HepG2 (cell line): ENCODE measurements around the gene MTRF1. TPM values are rescaled to one million over a fixed set of nuclear protein-coding genes. Genes with fewer than 3 reads are reported as not detected.

Experiments
- ARNTL ChIP-seq: sonication (generic); formaldehyde crosslinking; IDR thresholded peaks from 2 replicates; pipeline ENCODE4 v1.4.0; 2020; ENCODE audit warnings: mild to moderate bottlenecking, missing genetic modification reagents
- EHMT2 ChIP-seq: fragments of 200-600 bp; sonication (generic); IDR thresholded peaks from 2 replicates; pipeline ENCODE4 v1.7.0; 2017; ENCODE audit warnings: antibody characterized with exemption, low read depth, low read length, borderline replicate concordance
- GFI1 ChIP-seq: sonication (generic); formaldehyde crosslinking; IDR thresholded peaks from 2 replicates; pipeline ENCODE4 v1.5.0; 2020; ENCODE audit warnings: missing genetic modification reagents, mild to moderate bottlenecking, borderline replicate concordance
- HDAC2 ChIP-seq: sonication (generic); formaldehyde crosslinking; IDR thresholded peaks from 2 replicates; pipeline ENCODE4 v1.4.0; 2020; ENCODE audit warnings: missing genetic modification reagents
- HMG20B ChIP-seq: conservative IDR thresholded peaks from 2 replicates; pipeline ENCODE4 v1.6.1; 2016; ENCODE audit warnings: missing genetic modification reagents, missing compliant biosample characterization
- PHF8 ChIP-seq: sonication (generic); formaldehyde crosslinking; IDR thresholded peaks from 2 replicates; pipeline ENCODE4 v1.5.0; 2020; ENCODE audit warnings: missing genetic modification reagents
- PITX1 ChIP-seq: sonication (generic); formaldehyde crosslinking; IDR thresholded peaks from 2 replicates; pipeline ENCODE4 v1.5.1; 2020; ENCODE audit warnings: mild to moderate bottlenecking, missing genetic modification reagents
- REL ChIP-seq: sonication (generic); formaldehyde crosslinking; conservative IDR thresholded peaks from 2 replicates; pipeline ENCODE4 v1.8.0; 2022; ENCODE audit warnings: mild to moderate bottlenecking, missing genetic modification reagents, moderate library complexity
- SAFB2 ChIP-seq: sonication (generic); formaldehyde crosslinking; IDR thresholded peaks from 2 replicates; pipeline ENCODE4 v1.5.1; 2020; ENCODE audit warnings: missing genetic modification reagents, low read depth, mild to moderate bottlenecking, borderline replicate concordance
- SRSF9 ChIP-seq: fragments of 200-400 bp; formaldehyde crosslinking; IDR thresholded peaks from 2 replicates; pipeline ENCODE4 v1.6.1; 2018; ENCODE audit warnings: borderline replicate concordance, mild to moderate bottlenecking, low read depth, low read length; ENCODE audit not compliant: insufficient read depth, poor library complexity, severe bottlenecking
- TOPORS ChIP-seq: sonication (generic); formaldehyde crosslinking; IDR thresholded peaks from 2 replicates; pipeline ENCODE4 v1.8.0; 2023; ENCODE audit warnings: mild to moderate bottlenecking, missing genetic modification reagents
- ZNF737 ChIP-seq: sonication (generic); formaldehyde crosslinking; IDR thresholded peaks from 2 replicates; pipeline ENCODE4 v1.5.0; 2020; ENCODE audit warnings: missing genetic modification reagents, mild to moderate bottlenecking, borderline replicate concordance
- polyA plus RNA-seq, 8 experiments: library from polyadenylated mRNA; depleted of rRNA in 3 of 8; stranded (reverse) in 7 of 8; unstranded in 1 of 8; fragments of >200 nt; fragmentation: Illumina TruSeq in 4 of 8; extraction: Trizol in 4 of 8; gene quantifications; 2 replicates each; pipeline versions ENCODE4 v1.2.1 to v1.2.3, GENCODE V29; 2011 to 2016; ENCODE audit warnings: low read depth in 4 of 8, missing spikeins in 1 of 8, mixed read lengths in 1 of 8; ENCODE audit not compliant: insufficient read depth in 1 of 8
- total RNA-seq, 5 experiments: library from RNA; depleted of rRNA; stranded (reverse); fragments of >200 nt; fragmentation: Illumina TruSeq; extraction: Trizol; gene quantifications; 2 replicates each; pipeline ENCODE4 v1.2.3, GENCODE V29; 2016; ENCODE audit warnings: low read depth in 1 of 5
- TF ChIP-seq, protein P1 (sequence below): IDR thresholded peaks from 2 replicates; pipeline ENCODE4 v1.4.0; 2020; ENCODE audit warnings: mild to moderate bottlenecking, missing genetic modification reagents
- TF ChIP-seq, protein P2 (sequence below): sonication (generic); formaldehyde crosslinking; IDR thresholded peaks from 2 replicates; pipeline ENCODE4 v1.5.0; 2020; ENCODE audit warnings: mild to moderate bottlenecking, missing genetic modification reagents, borderline replicate concordance
- TF ChIP-seq, protein P3 (sequence below): sonication (generic); IDR thresholded peaks from 2 replicates; pipeline ENCODE4 v1.6.1; 2016; ENCODE audit warnings: low read depth, borderline replicate concordance

Gene MTRF1
- total and polyA plus RNA-seq, 2 of the 13 experiments (the other 11 are each of a cell fraction or from before 2014, with no cell fraction given), result 21.6 to 27.2 TPM

DNA sequence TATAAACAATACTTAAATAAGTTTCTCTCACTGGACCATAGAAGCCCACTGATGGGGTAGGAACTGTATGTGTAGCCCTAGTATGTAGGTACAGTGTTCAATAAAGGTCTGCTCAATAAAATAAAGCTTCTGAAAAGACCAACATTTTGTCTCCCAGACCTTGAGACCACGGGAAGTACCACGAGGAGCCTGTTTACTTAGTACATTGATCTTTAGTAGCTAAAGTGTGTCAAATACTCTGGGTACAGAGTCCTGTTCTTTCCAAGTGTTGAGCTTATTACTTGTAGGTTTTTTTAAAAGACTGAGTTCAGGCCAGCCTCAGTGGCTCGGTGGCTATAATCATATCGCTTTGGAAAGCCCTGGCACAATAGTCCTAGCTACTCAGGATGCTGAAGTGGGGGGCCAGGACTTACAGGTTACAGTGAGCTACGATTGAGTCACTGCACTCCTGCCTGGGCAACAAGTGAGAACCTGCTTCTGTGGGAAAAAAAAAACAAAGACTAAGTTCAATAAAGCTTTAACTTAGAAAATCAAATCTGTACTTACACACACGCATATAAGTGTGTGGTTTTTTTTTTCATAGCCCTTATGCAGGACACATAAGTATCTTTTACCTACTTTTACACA lies 3.4 kb downstream of the MTRF1 start (continued):
- TF ChIP-seq SAFB2 (CRISPR knock-in tag) (no peak), HMG20B (CRISPR knock-in tag) (no peak), SRSF9 (no peak), ZNF737 (no peak), ARNTL (CRISPR knock-in tag) (peak; percentile 51; the same call in 1 of the 2 replicates), REL (CRISPR knock-in tag) (no peak), TOPORS (CRISPR knock-in tag) (no peak), GFI1 (CRISPR knock-in tag) (no peak), EHMT2 (no peak), HDAC2 (CRISPR knock-in tag) (peak; percentile 77), PITX1 (CRISPR knock-in tag) (0 out of 2 replicates have a peak, but pooled peaks have one; percentile 39), PHF8 (no peak)
- TF ChIP-seq, protein P1, sequence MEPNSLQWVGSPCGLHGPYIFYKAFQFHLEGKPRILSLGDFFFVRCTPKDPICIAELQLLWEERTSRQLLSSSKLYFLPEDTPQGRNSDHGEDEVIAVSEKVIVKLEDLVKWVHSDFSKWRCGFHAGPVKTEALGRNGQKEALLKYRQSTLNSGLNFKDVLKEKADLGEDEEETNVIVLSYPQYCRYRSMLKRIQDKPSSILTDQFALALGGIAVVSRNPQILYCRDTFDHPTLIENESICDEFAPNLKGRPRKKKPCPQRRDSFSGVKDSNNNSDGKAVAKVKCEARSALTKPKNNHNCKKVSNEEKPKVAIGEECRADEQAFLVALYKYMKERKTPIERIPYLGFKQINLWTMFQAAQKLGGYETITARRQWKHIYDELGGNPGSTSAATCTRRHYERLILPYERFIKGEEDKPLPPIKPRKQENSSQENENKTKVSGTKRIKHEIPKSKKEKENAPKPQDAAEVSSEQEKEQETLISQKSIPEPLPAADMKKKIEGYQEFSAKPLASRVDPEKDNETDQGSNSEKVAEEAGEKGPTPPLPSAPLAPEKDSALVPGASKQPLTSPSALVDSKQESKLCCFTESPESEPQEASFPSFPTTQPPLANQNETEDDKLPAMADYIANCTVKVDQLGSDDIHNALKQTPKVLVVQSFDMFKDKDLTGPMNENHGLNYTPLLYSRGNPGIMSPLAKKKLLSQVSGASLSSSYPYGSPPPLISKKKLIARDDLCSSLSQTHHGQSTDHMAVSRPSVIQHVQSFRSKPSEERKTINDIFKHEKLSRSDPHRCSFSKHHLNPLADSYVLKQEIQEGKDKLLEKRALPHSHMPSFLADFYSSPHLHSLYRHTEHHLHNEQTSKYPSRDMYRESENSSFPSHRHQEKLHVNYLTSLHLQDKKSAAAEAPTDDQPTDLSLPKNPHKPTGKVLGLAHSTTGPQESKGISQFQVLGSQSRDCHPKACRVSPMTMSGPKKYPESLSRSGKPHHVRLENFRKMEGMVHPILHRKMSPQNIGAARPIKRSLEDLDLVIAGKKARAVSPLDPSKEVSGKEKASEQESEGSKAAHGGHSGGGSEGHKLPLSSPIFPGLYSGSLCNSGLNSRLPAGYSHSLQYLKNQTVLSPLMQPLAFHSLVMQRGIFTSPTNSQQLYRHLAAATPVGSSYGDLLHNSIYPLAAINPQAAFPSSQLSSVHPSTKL (CRISPR knock-in tag), result peak; percentile 88
- TF ChIP-seq, protein P2, sequence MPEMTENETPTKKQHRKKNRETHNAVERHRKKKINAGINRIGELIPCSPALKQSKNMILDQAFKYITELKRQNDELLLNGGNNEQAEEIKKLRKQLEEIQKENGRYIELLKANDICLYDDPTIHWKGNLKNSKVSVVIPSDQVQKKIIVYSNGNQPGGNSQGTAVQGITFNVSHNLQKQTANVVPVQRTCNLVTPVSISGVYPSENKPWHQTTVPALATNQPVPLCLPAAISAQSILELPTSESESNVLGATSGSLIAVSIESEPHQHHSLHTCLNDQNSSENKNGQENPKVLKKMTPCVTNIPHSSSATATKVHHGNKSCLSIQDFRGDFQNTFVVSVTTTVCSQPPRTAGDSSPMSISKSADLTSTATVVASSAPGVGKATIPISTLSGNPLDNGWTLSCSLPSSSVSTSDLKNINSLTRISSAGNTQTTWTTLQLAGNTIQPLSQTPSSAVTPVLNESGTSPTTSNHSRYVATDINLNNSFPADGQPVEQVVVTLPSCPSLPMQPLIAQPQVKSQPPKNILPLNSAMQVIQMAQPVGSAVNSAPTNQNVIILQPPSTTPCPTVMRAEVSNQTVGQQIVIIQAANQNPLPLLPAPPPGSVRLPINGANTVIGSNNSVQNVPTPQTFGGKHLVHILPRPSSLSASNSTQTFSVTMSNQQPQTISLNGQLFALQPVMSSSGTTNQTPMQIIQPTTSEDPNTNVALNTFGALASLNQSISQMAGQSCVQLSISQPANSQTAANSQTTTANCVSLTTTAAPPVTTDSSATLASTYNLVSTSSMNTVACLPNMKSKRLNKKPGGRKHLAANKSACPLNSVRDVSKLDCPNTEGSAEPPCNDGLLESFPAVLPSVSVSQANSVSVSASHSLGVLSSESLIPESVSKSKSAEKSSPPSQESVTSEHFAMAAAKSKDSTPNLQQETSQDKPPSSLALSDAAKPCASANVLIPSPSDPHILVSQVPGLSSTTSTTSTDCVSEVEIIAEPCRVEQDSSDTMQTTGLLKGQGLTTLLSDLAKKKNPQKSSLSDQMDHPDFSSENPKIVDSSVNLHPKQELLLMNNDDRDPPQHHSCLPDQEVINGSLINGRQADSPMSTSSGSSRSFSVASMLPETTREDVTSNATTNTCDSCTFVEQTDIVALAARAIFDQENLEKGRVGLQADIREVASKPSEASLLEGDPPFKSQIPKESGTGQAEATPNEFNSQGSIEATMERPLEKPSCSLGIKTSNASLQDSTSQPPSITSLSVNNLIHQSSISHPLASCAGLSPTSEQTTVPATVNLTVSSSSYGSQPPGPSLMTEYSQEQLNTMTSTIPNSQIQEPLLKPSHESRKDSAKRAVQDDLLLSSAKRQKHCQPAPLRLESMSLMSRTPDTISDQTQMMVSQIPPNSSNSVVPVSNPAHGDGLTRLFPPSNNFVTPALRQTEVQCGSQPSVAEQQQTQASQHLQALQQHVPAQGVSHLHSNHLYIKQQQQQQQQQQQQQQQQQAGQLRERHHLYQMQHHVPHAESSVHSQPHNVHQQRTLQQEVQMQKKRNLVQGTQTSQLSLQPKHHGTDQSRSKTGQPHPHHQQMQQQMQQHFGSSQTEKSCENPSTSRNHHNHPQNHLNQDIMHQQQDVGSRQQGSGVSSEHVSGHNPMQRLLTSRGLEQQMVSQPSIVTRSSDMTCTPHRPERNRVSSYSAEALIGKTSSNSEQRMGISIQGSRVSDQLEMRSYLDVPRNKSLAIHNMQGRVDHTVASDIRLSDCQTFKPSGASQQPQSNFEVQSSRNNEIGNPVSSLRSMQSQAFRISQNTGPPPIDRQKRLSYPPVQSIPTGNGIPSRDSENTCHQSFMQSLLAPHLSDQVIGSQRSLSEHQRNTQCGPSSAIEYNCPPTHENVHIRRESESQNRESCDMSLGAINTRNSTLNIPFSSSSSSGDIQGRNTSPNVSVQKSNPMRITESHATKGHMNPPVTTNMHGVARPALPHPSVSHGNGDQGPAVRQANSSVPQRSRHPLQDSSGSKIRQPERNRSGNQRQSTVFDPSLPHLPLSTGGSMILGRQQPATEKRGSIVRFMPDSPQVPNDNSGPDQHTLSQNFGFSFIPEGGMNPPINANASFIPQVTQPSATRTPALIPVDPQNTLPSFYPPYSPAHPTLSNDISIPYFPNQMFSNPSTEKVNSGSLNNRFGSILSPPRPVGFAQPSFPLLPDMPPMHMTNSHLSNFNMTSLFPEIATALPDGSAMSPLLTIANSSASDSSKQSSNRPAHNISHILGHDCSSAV (CRISPR knock-in tag), result no peak
- TF ChIP-seq, protein P3, sequence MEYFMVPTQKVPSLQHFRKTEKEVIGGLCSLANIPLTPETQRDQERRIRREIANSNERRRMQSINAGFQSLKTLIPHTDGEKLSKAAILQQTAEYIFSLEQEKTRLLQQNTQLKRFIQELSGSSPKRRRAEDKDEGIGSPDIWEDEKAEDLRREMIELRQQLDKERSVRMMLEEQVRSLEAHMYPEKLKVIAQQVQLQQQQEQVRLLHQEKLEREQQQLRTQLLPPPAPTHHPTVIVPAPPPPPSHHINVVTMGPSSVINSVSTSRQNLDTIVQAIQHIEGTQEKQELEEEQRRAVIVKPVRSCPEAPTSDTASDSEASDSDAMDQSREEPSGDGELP, result no peak
